GM19351 (cell line): ENCODE measurements around the gene RTEL1.
"Not testable (repeated sequence)": the region's sequence is repeated elsewhere in the genome, so short reads cannot be mapped to it uniquely, and the experiment has no call there.

Experiments
- ATAC-seq: cut with Tn5 transposase; IDR thresholded peaks from one replicate; pipeline ENCODE4 v1.9.1; 2021; ENCODE audit warnings: mild to moderate bottlenecking, moderate library complexity; ENCODE audit not compliant: unreplicated experiment

Gene RTEL1

DNA sequence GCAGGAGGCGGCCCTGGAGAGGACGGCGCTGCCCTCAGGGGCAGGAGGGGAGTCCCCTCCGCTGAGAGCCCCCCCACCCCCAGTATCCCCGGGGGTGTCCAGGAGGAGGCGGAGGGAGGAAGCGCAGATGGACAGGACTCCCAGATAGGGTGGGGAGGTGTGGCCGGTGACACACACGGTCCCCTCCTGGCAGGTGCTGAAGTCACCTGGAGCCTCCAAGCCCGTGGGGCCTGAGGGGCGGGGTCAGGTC, 6.2 kb upstream of the RTEL1 start:
- no peak for ATAC-seq

DNA sequence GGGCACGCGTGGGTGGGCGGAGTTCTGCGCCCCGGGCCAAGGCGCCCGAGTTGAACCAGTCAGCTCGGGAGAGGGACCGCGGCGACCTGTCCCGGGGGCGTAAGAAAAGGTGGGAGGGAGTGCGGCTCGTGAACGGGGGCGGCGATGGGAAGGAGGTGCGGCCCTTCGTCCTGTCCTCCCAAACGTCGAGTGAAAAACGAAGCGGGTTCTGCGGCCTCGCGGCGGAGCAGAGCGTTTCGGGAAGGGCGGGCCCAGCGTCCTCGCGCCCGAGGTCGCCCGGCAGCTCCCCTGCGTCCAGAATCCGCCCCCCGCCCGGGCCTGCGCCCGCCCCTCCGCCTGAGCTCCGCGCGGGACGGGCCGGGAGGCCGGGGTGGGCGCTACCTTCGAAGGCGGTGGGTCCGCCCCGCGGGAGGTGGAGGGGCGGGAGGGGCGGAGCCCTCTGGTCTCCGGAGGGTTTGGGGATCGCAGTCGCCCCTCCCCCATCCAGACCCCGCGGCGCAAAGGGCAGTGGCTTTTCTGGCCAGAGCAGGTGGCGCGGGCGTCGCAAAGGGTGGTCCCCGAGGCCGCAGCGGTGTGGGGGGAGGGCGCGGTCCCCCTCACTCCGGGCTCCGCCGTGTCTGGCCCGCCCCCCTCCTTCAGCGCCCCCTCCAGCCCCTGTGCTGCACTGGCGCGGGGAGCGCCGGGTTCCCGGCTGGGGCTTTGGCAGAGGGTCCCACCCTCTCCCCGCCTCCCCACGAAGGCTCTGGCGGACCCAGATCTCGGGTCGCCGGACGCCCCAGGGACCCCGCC, 5.7 kb upstream of the RTEL1 start:
- no peak for ATAC-seq

DNA sequence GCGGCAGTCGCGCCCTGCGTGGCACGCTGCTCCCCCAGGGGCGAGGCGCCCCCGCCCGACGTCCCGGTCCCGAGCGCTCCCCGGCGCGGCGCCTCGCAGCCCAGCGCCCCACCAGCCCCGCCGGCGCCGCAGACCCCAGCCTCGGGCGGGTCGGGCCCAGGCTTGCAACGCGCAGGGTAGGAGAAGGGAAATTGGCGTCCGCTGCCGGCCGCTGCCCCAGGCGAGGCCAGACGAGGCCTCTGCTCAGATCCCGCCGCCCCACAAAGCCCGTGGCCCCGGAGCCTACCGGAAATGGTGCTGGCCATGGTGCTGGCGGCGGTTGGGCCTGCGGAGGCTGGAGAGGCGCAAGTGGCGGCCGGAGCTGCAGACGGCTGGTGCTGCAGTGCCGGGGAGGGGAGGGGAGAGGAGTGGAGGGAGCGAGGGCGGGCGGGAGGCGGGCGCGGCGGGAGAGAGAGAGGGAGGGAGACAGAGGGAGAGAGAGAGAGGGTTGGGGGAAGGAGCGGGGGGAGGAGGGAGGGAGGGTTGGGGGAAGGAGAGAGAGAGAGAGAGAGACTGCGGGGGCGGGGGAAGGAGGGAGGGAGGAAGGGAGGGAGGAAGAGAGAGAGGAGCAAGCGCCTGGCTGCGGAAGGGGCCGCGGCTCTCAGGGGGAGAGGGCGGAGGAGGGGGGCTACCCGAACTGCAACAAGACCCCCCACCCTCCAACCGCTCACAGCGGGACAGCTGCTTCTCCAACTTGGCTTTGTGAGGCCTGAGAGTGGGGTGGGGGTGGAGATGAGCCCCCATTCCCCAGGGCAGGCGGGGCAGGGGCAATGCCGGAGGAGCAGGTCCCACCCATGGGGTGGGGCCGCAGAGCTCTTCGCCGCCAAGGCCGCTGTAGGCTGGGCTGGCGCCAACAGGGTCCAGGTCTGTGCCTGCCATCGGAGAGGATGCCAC, 4.8 kb upstream of the RTEL1 start, which contains the start of gene STMN3:
STMN3 (minus strand) TSS at position 384 of the 933 bp plus-strand sequence; CDS start at position 305, 79 bp downstream.
- ATAC-seq: no peak

DNA sequence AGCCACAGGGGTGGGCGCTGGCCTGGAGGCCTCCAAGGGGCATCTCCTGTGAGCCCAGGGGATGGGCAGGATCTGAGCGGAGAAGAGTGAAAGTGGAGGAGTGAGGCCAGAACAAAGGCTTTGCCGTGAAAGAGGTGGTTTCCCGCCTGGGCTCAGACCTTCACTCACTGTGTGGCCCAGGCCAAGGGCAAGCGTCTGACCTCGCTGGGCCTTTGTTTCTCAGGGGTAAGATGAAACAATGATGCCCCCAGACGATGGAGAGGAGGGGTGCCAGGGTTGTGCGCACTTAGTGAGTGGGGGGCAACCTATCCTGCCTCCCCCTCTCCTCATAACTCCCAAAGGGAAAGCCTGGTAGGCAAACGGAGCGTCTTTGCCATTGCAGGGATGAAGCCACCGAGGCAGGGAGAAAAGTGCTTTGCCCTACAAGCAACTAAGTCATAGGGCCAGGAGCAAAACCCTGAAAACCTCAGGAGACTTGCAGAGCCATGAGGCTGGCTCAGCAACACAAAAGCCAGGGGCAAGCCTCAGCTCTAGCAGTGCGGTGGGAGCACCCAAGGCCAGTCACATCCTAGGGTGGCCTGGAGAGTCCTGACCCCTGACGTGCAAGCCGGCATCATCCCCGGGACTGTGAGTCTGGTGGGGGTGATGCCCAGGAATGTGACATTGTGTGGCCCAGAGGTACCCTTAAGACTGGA, 4.0 kb upstream of the RTEL1 start:
- ATAC-seq: no peak

DNA sequence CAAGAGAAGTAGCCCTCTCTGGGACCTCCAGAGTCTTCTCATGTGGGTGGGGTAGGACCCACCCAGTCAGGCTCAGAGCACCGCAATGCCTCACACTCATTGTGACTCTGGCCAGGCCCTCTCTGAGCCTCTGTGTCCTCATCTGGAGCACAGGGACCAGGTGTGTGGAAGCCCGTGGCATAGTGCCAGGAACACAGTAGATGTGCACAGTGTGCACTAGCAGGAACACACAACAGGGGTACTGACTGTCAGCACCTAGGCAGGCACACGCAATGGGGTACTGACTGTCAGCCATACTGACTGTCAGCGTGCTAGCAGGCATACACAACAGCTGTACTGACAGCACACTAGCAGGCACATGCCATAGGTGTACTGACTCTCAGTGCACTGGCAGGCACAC, 2.9 kb upstream of the RTEL1 start:
- no peak for ATAC-seq

DNA sequence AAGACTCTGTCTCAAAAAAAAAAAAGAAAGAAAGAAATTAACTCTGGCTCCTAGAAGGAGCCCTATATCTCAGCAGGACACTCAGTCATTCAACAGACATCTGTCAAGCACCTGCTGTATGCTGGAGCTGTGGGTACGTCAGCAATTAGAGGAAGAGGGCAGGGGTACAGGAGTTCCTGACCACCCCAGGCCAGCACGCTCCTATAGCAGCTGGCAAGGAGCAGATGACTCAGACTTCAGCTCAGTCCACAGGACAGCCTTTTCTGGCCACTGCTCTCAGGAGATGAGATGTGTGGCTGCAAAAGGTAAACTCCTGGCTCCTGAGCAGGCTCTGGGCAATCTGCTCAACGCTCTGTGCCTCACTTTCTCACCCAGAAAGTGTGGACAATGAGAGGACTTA, 1.7 kb upstream of the RTEL1 start:
- ATAC-seq: no peak

DNA sequence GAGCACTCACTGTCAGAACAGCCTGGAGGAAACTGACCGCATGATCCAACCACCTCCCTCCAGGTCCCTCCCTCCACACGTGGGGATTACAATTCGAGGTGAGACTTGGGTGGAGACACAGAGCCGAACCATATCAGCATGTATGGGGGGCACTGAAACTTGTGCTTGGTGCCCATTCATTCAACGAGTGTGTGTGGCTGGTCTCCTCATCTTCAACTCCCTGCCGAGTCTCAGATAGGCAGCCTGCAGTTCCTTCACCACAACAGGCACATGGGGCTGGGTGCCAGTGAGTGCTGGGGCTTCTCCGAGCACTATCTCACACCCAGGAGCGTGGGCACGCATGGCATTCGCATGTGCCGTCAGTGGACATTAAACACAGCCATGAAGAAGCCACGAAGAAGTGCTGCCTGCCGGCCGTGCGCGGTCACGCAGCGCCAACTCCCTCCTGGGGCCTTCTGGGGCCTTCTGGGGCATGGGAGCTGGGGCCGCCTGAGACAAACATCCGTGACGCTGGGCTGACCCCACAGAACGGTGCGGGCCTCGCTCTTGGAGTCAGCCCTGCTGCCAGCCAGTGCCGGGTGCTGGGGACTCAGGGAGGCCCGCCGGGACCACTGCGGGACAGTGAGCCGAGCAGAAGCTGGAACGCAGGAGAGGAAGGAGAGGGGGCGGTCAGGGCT, 714 bp upstream of the RTEL1 start:
- ATAC-seq: no peak

DNA sequence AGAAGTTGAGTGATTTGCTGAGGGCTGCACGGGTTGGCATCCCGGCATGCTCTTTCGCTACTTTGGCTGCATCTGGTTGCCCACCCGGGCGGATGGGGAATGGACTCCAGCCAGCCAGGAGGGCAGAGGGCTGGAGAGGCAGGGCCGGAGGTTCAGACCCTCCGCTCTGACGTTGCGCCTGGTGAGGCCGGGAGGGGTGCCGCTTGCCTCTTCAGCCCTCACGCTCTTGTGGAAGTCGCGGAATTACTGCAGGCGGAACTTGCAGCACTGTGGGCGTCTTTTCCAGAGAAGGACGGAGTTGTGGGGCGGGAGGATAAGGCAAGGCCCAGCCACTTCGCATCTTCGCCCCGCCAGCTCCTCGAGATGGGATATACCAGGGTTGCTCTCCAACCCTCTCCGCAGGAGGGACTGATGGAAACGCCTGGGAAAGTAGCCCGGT, 656 bp downstream of the RTEL1 start:
- peak; percentile 27 for ATAC-seq

DNA sequence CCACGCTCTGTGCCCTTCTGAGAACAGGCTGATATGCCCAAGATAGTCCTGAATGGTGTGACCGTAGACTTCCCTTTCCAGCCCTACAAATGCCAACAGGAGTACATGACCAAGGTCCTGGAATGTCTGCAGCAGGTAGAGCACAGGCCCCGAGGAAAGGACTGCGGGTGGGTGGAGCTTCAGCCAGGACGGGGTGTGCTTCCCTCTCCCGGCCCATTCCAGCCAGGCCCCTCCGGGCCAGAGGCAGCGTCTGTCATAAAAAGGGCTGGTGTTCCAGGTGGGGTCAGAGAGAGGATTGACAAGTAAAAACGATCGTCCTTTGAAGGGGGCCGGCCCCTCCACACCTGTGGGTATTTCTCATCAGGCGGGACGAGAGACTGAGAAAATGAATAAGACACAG, 1.3 kb downstream of the RTEL1 start:
- ATAC-seq: no peak

DNA sequence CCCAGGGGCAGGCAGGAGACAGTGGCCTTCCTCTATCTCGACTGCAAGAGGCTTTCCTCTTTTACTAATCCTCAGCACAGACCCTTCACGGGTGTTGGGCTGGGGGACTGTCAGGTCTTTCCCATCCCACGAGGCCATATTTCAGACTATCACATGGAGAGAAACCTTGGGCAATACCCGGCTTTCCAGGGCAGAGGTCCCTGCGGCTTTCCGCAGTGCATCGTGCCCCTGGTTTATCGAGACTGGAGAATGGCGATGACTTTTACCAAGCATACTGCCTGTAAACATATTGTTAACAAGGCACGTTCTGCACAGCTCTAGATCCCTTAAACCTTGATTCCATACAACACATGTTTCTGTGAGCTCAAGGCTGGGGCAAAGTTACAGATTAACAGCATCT, 2.1 kb downstream of the RTEL1 start:
- ATAC-seq: not testable (repeated sequence)

DNA sequence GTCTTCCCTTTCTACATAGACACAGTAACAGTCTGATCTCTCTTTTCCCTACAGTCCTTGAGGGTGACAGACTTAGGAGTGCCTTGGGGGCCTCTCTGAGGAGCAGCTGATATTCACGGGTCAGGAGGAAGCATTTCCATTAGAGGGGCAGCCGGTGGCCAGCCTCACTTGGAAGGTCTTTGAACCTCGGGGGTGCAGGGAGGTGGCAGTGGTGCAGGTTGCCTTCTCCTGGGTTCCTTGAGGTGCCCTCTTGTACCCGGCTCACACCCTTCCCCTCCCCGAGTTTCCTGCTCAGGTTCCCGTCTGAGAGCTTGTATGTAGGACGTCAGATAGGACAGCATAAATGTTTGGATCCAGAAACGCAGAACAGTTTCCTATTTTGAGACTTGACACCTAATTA, 2.5 kb downstream of the RTEL1 start:
- no peak for ATAC-seq

DNA sequence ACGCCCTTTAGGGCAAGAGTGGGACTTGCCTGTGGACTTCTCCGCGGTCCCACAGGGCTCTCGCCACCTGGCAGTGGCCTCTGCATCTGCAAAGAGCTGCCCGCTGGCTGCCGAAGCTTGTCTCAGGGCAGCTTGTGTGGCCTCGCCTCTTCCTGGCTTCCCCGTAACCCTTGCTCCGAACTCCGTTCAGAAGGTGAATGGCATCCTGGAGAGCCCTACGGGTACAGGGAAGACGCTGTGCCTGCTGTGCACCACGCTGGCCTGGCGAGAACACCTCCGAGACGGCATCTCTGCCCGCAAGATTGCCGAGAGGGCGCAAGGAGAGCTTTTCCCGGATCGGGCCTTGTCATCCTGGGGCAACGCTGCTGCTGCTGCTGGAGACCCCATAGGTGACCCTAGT, 3.0 kb downstream of the RTEL1 start:
- no peak for ATAC-seq

DNA sequence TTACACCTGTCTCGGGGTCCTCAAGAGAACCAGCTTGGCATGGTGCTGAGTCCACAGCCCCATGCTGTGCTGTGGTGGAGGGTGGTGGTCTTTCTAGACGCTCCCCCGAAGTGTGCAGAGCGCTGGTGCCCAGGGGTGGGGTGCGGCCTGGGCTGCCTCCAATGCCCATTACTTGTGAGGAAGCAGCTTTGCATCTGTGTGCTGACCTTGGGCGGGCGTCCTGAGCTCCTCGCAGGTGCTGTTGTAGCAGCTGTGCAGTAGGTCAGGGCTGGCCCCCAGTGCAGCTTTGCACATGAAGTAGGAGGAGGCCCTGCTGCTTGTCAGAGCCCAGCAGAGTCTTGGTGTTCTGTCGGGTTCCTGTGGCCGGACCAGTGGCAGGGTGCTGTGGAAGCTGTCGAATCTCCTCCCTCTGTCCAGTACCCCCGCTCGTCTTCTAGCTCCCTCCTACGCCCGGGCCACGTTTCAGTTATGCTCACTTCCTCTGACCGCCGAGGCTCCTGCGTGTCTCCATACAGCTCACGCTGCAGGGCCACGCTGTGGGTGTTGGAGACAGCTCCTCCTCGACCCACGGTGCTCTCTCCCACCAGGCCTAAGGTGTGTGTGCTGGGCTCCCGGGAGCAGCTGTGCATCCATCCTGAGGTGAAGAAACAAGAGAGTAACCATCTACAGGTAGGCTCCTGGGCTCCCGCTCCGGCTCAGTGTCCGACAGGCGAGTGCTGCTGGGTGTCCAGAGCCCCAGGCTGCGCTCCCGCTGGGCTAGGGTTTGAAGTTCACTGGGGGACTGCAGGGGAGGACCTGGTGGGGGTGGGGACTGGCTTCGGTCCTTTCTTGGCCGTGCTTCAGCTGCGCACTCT, 4.1 kb downstream of the RTEL1 start:
- ATAC-seq: no peak

DNA sequence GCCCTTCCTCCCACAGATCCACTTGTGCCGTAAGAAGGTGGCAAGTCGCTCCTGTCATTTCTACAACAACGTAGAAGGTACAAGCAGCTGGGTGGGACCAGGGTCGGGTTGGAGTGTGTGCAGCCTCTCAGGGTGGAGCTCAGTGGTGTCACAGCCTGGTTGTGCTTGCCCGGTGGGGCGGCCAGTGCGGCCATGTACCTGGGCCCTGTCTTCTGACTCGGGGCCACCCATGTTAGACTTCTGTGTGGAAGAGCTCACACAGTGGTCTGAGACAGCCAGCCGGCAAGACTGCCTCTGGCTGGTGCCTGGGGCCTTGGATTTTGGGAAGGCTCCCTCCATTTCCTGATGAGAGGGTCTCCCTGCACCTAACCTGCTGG, 4.7 kb downstream of the RTEL1 start:
- ATAC-seq: no peak

DNA sequence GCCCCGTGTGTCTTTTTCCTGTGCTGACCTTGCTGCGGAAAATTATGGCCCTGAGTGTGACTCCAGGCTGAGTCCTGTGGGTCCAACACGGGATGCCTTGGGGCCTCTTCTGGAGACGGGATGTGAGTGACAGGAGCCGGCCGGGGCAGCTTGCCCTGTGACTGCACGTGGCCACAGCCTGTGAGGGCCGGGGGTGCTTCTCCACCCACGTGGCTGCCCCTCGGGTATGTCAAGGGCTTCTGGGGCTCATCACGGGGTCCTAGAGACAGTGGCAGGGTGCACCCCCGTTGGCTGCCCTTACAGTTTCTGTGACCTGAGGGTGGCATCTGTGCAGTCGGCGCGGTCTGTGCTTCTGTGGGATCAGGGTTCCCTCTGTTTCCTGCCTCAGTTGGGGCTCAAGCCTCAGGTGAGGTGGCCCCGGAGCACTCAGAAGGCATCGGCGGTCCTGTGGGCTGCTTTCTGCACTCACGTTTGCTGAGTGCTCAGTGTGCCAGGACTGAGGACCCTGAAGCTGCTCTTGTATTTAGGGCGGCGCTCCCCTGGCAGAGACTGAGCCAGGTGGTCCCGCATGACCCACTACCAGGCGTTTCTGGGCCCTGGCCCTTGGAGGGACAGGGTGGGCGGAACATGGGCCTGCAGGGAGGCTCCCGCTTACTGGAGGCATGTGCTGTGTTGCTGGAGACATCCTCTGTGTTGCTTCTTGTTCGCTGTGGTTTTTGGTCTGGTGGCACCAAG, 5.4 kb downstream of the RTEL1 start:
- no peak for ATAC-seq

DNA sequence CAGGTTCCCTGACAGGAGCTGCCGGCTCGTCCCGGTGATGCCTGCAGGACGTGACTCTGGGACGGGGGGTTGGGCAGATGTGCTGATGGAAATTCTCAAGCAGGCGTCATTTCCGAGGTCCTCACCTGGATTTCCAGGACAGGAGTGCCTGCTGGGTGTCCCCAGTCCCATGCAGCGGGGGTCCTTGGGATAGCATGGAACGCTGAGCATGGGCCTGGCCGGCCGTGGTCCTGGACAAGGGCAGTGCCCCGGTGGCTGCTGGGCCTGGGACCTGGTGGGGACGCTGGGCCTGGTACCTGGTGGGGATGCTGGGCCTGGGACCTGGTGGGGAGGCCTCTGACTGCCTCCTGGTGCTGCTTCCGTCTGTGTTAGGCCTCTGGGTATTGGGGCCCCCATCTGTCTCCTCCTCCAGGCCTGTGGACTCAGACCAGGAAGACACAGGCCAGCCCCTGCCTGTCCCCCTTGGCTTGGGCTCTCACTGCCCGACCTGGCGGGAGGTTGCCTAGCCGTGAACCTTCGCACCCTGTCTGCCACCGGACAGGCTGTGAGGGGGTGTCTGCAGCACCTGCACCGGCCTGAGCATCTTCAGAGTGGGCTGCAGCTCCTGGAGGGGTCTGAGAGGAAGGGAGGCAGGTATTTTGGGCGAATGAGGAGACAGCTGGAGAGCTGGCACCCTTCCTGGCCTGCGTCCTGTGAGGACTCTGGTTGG, 6.2 kb downstream of the RTEL1 start:
- no peak for ATAC-seq

DNA sequence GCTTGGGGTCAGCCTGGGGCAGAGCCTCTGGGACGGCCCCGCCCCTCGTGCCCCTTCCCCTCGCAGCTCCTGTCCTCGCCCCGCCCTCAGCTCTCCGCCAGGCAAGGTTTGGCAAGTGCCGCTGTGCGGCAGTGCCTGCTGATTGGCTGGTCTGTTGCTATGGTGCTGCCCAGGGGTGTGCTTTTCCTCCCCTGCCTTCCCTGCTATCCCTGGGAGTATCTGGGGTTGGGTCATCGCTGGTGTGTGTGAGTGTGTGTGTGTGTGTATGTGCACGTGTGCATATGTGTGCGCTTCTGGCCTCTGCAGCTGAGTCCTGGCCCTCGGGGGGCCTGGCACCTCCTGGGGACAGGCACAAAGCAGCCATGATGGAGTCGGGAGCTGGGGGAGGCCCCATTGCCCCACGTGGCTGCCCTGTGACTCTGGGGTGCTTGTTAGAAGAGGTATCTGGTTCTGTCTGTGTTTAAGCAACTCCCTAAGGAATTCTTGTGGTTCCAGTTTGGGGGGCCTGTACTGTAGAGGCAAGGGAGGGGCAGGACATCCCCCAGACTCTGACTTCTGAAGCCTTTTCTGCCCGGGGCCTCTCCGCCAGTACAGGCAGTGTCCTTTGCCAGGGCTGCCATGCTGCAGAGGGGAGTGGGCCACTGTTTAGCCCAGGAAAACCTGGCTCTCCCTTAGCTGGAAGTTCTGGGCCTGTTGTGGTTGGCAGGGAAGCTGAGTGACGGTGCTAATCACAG, 6.9 kb downstream of the RTEL1 start:
- no peak for ATAC-seq

DNA sequence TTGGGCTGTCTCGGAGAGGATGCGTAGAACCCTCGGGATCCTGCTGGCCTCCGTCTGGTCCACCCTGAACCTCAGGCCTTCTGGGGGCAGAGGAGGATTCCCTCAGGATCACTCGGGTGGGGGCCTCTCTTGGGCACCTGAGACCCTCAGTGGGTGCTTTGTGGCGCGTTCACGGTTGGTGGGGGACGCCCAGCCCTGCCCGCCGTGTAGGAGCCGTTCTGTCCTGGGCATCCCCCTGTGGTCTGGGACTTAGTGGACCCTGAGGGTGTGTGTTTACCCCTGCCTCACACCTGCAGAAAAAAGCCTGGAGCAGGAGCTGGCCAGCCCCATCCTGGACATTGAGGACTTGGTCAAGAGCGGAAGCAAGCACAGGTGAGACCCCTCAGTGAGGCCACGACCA, 7.6 kb downstream of the RTEL1 start:
- ATAC-seq: no peak
